ENCODE data around the gene ECSCR. TPM values are rescaled to one million over a fixed set of nuclear protein-coding genes. Genes with fewer than 3 reads are reported as not detected.

The ECSCR gene
- total RNA-seq, 4 donors from 2014 or later = 12.8 to 41.0 (median 25.9) TPM

DNA sequence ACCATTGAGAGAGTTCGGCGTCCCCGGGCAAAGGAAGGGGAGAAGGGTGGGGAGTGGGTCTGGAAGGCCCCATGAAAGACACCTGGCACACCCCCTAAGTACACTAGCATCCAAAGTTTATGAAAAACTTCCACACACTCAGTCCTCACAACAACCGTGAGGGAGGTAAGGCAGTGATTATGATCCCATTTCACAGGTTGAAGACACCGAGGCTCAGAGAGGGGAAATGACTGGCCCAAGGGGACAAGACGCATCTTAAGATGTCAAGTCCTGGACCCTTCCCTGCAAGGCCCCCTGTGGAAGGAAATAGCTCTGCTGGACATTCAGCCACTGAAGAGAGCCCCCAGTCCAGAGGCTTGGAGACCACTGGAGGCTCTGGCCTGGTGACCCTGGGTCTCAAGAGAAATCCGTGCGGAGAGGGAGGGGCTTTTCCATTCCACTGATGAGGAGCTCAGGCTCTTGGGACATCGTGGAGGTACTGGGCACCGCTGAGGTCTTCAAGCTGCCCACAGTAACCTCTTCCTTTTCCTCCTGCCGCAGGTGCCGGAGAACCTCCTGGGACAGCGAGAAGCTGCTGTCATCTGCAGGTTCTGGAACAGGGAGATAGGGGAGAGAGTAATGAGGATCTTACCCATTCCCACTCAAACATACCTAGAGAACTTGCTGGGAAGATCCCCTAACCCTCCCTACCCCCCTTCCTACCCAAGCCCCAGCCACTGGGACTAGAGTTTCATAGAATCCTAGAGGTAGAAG lies 13.5 kb upstream of the ECSCR start:
- H3K4me1 ChIP-seq = peaks cover 0 to 48% (median 15%) of the 10 kb centered on the region in 4 donors
- no peak overlapping the region for H3K4me3 ChIP-seq
- peaks cover 0 to 43% (median 0%) of the 10 kb centered on the region in 3 donors for H3K36me3 ChIP-seq
- H3K27me3 ChIP-seq = no peaks in the 10 kb centered on the region
- H3K9me3 ChIP-seq = no peaks in the 10 kb centered on the region
- DNase-seq (ENCODE audit: low spot score in 2 of 2) = no peak
- peak overlapping the region in 1 of 4 donors; percentile 7 for H3K27ac ChIP-seq
- 76 to 85% methylated on average over 13 of the region's 13 CpGs for WGBS, 2 donors
- TF ChIP-seq, protein P1, sequence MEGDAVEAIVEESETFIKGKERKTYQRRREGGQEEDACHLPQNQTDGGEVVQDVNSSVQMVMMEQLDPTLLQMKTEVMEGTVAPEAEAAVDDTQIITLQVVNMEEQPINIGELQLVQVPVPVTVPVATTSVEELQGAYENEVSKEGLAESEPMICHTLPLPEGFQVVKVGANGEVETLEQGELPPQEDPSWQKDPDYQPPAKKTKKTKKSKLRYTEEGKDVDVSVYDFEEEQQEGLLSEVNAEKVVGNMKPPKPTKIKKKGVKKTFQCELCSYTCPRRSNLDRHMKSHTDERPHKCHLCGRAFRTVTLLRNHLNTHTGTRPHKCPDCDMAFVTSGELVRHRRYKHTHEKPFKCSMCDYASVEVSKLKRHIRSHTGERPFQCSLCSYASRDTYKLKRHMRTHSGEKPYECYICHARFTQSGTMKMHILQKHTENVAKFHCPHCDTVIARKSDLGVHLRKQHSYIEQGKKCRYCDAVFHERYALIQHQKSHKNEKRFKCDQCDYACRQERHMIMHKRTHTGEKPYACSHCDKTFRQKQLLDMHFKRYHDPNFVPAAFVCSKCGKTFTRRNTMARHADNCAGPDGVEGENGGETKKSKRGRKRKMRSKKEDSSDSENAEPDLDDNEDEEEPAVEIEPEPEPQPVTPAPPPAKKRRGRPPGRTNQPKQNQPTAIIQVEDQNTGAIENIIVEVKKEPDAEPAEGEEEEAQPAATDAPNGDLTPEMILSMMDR (IDR thresholded peaks at IDR 0.05) = no peak
- no peak for TF ChIP-seq POLR2A (IDR thresholded peaks at IDR 0.05)
- no peak for TF ChIP-seq EP300 (IDR thresholded peaks at IDR 0.05)

DNA sequence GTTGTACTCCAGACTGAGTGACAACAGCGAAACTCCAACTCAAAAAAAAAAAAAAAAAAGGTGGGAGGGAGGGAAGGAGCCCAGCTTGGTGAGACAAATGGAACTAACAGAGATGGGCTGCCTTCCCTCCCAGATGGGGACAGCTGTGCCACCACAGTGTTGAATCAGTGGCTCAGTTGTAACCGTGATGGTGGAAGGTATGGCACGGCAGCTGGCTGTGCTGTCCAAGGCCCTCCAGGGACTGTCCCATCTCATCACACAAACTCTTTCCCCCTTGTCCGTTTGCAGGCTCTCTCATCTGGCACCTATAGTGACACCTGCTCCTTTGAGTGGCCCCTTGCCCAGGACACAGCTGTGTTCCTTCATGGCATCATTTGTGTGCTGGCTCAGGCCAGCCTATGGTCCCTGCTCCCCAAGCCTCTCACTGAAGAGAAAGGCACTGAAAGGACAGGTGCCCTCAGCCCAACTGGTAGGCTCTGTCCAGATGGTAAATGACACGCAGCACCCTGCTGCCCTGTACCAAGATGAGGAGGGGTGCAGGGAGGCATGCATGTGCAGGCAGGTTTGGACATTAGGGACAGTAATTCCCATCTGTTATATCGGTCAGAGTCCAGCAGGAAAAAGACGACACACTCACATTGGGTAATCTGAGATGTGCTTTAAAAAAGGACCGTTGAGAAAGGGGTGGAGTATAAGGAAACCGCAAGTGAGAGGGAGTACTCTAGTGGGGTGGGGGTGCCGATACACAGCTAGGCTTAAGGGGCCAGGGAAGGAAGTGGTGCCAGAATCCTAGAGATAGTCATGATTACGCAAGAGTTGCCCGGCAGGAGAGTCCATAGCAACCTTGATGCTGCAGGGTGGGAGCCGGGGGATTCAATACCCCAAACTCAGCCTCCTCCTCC lies 12.6 kb upstream of the ECSCR start:
- H3K4me1 ChIP-seq = peaks cover 0 to 39% (median 13%) of the 10 kb centered on the region in 4 donors
- H3K9me3 ChIP-seq = no peaks in the 10 kb centered on the region
- peak overlapping the region in 2 of 4 donors; percentile 3 to 7 for H3K27ac ChIP-seq
- no peak overlapping the region for H3K4me3 ChIP-seq
- no peaks in the 10 kb centered on the region for H3K27me3 ChIP-seq
- DNase-seq (ENCODE audit: low spot score in 2 of 2) = peak in 1 of 2 donors; percentile 58
- H3K36me3 ChIP-seq = peaks cover 0 to 43% (median 0%) of the 10 kb centered on the region in 3 donors
- WGBS, 2 donors = 51 to 56% methylated on average over 13 of the region's 13 CpGs
- TF ChIP-seq EP300 (IDR thresholded peaks at IDR 0.05) (peak in 1 of 2 donors; percentile 36), POLR2A (IDR thresholded peaks at IDR 0.05) (no peak)
- TF ChIP-seq, protein P1 (IDR thresholded peaks at IDR 0.05) = no peak

DNA sequence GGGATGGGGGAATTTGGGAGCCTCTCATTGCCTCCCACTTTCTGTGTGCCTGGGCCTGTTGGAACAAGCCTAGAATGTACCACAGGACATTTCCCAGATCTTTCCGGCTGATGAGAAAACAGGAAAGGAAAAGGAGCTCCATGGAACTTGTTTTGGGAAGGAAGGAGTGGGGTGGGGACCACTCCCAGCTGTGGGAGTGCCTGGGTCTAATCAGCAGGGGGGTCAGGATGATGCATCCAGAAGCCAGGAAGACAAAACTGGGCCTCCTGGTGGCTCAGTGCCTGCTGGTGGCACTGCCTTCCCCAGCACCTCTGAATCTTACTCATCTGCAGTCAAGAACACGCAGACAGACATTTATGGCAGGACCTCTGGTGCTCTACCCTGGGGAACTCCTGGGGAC lies 11.0 kb upstream of the ECSCR start:
- Histone ChIP-seq H3K36me3 (peaks cover 0 to 36% (median 0%) of the 10 kb centered on the region in 3 donors), H3K27ac (peak overlapping the region in 3 of 4 donors; percentile 19 to 67 (median 67)), H3K4me3 (no peak overlapping the region), H3K9me3 (no peaks in the 10 kb centered on the region), H3K4me1 (peaks cover 0 to 25% (median 13%) of the 10 kb centered on the region in 4 donors), H3K27me3 (no peaks in the 10 kb centered on the region)
- WGBS, 2 donors = 63 to 76% methylated on average over 1 to 2 of the region's 2 CpGs
- TF ChIP-seq EP300 (IDR thresholded peaks at IDR 0.05) = peak in 1 of 2 donors; percentile 20
- TF ChIP-seq, protein P1 (IDR thresholded peaks at IDR 0.05) = no peak
- no peak for DNase-seq (ENCODE audit: low spot score in 2 of 2)

DNA sequence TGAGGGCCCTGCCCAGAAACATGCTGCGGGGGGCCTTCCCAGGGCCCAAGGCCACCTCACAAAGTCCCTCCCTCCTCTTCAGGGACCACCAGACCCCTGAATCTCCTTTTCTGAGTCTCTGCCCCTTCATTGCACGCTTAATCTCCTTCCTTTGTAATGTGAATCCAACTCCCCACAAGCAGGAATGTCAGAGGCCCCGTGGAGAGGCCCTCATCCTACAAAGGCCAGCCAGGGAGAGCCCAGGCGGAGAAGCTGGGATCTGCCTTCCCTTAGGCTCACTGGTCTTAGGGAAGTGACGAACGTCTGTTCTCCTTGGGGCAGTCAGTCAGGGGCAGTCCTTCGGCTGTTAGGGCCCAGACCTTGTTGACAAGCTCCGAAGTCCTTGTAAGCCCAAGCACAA lies 10.6 kb upstream of the ECSCR start:
- 63 to 68% methylated on average over 7 to 8 of the region's 8 CpGs for WGBS, 2 donors
- TF ChIP-seq, protein P1 (IDR thresholded peaks at IDR 0.05) = no peak
- TF ChIP-seq POLR2A (IDR thresholded peaks at IDR 0.05) (no peak), EP300 (IDR thresholded peaks at IDR 0.05) (no peak)
- Histone ChIP-seq H3K27ac (peak overlapping the region in 3 of 4 donors; percentile 19 to 67 (median 67)), H3K4me3 (no peak overlapping the region), H3K27me3 (no peaks in the 10 kb centered on the region), H3K36me3 (peaks cover 0 to 31% (median 0%) of the 10 kb centered on the region in 3 donors), H3K9me3 (no peaks in the 10 kb centered on the region), H3K4me1 (peaks cover 0 to 24% (median 13%) of the 10 kb centered on the region in 4 donors)
- no peak for DNase-seq (ENCODE audit: low spot score in 2 of 2)

Data from tibial nerve (tissue), 4 donors.